ENCODE data around the gene RGS6.

Gene RGS6

DNA sequence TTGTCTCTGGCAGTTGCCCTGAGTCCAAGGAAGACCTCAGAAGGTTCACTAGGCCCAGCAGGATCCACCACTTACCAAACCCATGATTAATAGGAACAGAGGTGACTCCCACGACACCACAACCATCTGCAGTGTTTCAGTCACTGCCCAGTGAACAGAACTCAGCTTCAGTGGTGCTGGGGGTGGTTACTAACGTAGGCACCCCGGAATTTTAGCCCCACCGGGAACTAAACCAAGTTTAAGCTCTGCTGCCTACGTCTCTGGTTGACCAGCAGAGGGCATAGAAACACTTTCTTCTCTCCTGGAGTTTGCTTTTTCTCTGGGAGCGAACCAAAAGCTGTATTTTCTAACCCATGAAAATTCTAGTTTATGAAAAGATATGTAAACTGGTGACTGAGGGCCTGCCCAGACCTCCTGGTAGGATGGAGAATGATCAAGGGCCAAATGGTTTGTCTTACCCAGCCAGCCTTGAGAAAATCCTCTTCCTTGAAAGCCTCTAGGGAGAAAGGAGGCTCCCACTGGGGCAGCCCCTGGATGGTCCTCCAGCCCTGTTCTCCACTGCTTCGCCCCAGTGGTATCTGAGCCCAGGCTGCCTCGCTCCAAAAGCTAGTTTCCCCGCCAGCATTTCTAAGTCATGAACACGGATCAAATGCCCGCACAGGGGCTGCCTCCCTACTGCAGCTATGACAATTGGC, 581.9 kb downstream of the RGS6 start:
- DNase-seq = no peak

DNA sequence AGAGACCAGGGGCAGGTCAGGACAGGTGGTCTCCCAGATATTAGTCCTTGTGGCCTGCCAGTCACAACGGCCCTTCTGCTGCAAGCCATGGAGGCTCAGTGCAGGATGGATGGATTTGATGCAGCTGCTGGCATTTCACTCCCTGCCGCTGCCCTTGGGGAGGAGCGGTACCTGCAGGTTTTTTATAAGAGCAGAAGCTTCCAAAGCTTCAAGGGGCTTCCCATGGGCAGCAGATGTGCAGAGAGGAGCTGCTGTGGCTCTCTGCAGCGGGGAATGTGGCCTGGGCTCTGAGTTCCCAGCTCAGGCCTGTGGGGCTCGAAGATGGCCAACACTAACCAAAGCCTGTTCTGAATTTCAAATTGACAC, 582.4 kb downstream of the RGS6 start:
- DNase-seq = no peak

DNA sequence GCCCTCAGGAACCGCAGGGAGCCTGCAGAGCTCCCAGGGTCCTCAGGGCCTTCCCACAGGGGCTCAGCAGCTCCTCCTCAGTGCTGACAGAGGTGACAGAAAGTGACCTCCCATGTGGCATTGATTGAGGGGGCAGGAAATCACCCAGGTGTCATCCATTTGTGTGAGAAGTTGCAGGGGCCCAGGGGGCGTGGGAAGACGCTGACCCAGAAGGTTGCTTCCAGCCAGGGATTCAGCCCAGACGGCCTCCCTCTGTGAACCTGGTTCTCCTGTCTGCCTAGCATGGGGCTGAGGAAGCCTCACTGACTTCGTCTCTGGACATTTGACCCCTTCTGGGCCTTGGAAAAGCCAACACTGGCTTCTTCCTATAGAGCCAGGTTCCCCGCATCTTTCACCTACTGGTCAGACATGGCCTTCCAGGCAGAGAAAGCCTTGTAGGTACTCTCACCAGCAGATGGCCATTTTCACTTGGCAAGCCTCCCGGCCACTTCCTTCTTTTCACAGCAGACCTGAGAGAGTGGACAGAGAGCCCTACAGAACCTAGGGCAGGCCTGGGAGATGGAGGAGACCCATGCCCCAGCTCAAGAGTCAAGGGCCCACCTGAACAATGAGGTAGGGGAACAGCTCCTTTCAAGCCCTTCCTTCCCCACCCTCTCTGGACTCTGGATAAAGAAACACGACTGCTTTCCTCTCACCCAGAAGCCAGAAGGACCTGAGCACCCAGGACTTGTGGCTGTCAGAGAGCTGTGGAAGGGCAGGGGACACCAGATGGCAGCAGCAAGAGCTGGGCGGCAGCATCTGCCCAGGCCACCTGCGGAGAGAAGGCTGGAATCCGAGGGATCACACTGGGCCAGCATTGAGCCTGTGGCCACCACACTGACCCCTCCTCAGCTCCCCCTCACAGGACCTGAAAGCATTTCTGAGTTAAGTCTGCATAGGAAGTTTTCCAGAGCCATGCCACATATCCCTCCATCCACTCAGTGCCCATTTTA, 583.8 kb downstream of the RGS6 start:
- no peak for DNase-seq

DNA sequence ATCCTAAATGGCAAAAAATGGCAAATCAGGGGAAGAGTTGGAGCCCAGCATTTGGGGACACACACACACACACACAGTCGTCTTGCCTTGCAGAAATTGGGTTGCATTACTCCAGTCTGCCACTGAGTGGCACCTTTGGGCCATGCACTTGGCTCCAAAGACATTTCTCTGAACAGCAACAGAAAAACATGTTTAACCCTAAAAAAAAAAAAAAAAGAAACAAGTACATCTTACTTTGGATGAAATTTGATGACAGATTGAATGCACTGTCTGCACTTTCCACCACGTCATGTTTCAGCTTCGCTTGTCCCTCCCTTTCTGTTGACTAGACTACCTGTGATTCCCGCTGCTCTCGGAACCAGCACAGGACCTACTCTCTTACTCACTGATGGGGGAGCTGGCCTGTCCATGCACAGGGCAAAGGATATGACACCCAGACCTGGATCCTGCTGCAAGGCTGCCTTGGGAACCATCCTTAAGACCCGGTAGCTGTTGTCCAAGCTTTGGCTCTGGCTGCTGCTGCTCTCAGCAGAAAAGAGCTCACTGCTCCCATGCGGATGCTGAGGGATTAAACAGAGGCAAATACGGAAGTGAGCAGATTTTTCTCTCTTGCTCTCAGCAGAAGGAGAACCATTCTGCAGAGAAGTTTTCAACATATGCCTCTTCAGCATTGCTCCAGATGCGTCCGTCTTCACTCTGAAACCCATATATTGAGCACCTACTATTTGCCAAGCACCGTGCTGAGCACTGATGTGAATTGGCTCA, 584.9 kb downstream of the RGS6 start:
- peak; percentile 1 for DNase-seq

DNA sequence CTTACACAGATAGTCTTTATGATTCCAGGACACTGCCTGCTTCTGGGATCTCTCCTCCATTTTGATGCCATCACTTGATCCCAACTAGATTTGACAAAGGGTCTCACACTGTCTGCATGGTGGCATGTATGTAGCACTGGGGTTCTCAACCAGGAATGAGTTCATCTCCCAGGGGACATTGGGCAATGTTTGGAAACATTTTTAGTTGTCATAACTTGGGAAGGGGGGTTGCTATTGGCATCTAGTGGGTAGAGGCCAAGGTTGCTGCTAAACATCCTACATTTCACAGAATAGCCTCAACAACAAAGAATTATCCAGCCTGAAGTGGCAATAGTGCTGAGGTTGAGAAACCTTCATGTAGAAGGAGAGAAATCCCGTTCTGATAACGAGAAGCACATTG, 585.5 kb downstream of the RGS6 start:
- DNase-seq = no peak

DNA sequence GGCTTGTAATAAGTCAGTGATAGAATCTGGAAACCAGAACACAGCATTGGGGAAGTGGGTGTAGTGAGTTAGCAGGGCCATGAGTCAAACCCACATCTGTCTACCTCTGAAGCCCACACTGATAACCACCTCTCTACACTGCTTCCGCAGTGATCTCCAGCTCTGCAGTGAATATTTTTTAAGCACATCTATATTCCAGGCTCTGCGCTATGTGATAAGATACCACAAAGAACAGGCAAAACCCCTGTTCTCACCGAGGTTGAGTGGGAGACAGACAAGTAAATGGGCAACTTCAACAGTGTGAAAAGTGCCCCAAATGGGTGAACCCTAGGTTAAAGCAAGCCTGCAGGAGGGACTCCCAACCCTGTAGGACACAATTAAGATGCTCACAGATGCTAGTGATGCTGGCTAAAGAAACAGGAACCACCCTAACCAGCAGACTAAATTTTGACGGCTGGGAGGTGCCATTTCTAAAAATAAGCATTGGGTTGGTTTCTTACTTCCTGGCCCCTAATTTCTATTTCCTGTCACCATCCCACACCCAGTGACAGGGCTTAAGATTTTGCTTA, 586.7 kb downstream of the RGS6 start:
- DNase-seq = no peak

DNA sequence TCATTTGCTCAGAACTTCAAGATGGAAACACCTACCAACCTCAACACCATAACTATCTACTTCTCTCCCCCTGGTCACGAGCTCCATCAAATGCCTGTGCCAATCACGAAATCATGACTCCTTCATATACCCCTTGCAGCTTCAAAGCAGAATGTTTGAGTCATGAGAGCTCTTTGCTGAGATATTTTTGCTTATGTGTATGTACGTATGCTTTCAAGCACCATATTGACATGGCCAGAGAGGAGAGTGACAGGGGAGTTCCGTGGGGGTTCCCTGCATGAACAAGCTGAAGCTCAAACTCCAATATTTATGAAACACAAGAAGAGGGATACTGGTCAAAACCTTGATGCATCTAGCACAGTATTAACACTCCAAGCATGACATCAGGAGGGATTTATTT, 587.3 kb downstream of the RGS6 start:
- no peak for DNase-seq

DNA sequence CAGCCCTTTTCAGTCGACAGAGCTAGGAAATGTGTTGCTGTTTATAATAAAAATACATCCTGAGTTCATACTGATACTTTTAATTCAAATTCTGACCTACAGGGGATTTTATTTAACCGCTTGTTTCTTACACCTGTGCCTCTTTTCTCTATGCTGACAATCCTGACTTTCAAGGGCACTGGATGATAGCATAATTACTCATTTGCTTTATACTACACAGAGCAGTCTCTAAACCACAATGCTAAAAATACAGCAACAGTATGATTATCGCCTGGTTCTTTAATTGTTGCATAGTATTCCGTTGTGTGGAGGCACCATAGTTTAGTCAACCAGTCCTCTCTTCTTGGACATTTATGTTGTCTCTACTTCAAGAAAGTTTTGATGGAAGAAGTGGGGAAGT, 588.8 kb downstream of the RGS6 start:
- DNase-seq = no peak

DNA sequence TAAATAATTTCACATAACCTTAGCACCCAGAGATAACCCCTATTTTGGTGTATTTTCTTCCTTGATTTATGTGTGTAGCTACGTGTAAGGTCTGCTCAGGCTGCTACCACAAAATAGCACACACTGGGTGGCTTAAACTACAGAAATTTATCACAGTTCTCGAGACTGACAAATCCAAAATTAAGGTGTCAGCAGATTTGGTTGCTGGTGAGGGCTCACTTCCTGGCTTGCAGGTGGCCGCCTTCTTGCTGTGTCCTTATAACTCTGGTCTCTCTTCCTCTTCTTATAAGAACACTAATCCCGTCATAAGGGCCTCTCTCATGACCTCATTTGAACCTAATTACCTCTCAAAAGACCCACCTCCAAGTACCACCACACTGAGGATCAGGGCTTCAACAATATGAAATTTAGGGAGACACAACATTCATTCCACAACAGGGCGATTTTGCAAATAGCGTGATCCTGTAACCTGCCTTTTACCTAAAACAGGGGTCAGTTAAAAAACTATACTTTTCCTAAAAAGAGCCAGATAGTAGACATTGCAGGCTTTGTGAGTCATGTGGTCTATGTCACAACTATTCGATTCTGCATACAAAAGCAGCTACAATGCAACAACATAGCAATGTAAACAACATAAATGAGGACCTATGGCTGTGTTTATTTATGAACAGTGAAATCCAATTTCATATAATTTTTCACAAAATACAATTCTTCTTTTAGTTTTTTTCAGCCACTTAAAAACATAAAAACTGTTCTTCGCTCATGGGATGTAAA, 589.9 kb downstream of the RGS6 start:
- DNase-seq = no peak

DNA sequence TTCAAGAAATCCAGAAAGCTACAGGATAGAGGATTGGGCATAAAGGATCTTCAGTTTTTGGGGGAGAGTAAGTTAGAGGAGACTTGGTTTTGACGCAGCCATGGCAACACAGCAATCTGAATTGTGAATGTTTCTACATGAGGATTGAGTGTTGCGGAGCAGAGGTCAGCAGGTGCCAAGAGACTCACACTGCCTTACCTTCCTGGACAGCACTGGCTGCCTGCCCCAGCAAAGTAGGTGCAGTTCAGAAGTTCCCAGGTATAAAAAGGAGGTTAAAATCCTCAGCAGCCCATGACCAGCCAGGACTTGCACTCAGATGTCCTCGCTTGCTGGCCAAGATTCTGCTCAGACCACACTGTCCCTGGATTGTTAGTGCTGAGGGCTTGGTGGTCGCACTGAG, 590.6 kb downstream of the RGS6 start:
- DNase-seq = no peak

DNA sequence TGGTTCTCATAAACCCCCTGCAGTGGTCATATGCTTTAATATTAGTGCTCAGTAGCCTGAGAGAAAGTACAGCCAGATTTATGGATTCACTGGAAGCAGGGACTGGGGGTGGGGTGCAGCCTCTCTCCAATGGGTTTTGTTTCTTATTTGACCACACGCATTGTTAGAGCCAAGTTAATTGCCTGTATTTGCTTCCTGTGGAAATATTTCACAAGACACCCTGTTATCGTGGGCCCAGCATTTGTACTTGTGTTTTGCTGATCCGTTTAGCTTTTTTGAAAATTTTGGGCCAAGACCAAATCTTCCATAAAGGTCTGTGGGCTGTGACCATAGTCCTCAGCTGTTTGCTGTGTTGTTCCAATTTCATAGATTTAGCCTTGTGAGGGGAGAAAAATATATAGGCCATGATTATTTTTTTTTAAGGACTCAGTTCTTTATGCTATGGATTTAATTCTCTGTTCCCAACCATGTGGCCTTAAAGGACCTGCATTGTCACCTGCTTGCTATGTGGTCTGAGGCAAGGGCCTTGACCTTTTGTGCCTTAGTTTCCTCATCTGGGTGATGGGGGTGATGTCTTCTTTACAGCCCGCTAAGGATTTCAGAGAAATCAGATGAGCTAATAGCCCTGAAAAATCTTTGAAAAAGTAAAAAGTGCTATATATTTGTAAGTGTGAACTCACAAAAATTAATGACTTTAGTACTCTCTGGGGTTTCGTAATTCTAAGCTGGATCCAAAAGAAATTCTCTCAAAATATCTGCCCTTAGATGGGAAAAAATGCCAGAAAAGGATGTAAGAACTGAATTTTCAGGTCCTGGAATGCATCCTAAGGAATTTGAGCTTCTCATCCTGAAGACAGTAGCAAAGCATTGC, 591.4 kb downstream of the RGS6 start:
- DNase-seq = no peak

DNA sequence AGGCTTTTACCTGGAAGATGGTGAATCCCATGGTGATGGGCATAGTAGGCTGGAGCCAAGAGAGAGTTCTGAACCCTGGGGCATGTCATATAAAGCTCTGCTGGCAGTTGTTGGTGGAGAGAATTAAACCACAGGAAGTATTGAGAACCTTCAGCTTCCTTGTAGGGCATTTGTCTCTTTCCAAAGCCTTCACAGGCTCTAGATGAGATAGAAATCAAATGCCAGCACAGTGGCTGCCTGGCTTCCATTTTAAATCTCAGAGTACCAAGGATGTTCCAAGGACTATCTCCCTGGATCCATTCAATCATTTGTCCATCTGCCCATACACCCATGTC, 592.0 kb downstream of the RGS6 start:
- no peak for DNase-seq

DNA sequence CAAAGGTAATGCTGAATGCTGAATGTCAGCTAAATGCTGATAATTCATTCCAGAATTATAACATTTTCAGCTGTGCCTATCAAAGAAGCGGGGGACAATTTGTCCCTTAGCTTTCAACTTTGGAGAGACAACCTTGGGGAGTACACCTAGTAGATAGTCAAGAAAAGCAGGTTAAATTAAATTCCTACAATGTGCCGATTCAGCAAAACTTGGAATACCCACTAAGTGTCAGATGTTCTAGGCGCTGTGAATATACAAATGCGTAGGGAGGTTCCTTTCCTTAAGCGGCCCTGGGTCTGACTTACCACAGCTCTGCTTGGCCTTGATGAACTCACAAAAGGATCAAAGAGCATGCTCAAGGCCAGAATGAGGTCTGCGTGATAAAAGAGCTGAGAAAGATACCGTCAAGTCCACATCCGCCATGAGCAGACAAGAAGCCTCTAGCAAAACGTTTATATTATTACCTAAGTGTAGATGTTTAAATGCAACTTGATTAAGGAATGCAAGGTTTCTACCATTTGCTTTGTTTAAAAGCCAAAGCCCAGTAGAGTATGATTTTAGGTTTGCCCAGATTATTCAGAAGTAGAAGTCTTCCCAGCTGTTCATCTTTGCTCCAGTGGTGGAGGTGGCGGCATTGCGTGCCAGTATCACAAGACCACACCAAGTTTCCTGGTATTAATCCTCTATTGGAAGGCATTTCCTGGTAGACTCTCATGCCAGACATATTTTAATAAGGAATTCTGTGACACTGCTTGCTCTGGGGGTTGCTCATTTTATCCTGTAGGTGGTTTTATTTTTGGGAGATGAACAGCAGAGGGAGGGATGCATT, 593.1 kb downstream of the RGS6 start:
- no peak for DNase-seq

DNA sequence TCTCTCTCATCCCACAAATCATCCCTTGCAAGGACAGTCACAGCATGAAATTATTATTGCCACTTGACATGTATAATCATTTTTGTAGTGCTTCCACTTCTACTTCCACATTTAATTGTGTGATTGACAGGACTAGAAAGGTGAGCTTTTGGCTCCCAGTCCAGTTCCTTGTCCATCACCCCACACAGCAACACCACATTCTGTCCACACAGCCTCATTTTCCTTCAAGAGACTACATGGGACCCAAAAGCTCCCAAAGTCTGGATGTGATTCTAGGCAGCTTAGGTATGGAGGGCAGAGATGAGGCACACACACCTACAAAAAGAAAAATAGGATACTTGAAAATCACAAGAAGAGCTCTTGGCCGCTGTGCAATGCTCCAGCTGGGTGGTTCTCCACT, 595.4 kb downstream of the RGS6 start:
- no peak for DNase-seq

DNA sequence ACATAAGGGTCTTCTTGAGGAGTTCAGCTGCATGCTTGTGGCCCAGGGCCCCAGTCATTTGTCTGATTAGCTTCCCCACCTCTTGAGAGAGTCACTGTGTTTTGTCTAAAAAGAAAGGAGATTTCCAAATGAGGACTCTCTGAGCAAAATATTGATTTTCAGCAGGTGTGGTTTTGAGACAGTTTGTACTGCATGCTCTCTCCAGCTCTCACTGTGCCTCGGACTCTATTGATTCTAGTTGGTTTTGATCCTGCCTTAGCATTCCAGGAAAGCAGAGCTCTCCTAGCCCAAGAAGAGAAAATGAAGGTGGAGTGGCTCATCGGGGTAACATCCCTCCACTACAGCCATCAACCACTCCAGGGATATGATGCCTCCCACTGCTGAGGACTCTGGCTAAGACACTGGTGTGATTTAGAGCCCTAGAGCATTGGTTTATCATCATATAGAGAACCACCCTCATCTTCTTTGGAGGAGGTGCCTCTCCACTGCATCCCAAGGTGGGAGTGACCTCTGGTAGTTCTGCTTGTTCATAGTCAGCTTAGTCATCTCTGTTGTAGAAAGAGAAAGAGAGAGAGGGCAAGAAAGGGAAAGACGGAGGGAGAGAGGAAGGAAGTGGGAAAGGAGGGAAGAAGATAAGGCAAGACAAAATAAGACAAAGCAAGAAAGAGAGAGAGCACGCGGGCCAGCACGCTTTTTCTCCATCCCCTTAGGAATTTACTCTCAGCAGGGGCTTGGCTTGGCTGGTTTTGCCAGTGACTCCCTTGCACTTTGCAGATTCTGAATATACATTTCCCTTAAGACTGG, 596.0 kb downstream of the RGS6 start:
- DNase-seq = no peak

DNA sequence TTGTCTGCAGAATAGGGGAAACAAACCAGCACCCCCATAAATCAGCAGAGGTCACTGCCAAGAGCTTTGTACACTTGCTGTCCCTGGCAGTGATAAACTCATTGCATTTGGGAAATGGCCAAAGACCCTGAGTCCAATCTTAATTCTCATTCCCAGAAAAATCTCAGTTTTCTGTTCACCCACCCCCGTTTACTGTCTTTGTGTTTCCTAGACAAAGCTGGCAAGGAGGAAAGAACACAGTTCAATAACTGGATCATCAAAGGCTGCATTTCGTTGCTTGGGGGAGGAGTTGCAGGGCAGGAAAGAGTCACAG, 596.6 kb downstream of the RGS6 start:
- DNase-seq = no peak

DNA sequence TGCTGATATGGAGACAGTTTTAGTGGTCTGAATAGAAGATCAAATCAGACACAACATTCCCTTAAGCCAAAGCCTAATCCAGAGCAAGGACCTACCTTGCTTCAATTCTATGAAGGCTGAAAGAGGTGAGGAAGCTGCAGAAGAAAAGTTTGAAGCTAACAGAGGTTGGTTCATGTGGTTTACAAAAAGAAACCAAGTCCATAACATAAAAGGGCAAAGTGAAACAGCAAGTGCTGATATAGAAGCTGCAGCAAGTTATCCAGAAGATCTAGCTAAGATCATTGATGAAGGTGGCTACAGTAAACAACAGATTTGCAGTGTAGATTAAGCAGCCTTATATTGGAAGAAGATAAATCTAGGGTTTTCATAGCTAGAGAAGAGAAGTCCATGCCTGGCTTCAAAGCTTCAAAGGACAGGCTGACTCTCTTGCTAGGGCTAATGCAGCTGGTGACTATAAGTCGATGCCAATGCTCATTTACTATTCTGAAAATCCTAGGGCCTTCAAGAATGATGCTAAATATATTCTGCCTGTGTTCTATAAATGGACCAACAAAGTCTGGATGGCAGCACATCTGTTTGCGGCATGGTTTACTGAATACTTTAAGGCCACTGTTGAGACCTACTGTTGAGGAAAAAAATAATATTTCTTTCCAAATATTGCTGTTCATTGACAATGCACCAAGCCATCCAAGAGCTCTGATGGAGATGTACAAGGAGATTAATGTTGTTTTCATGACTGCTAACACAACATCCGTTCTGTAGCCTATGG, 600.6 kb downstream of the RGS6 start:
- no peak for DNase-seq

DNA sequence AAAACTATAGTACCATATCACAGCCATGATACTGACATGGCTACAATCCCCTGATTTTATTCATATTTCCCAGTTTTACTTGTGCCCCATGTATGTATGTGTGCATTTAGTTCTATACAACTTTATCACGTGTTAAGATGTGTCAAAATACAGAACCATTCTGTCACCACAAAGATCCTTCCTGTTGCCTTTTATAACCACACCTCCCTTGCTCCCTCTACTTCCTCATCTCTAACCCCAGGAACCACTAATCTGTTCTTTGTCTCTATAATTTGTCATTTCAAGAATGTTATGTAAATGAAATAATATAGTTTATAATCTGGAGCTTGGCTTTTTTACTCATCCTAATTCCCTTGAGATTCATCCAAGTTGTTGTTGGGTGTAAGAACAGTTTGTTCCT, 603.3 kb downstream of the RGS6 start:
- no peak for DNase-seq

DNA sequence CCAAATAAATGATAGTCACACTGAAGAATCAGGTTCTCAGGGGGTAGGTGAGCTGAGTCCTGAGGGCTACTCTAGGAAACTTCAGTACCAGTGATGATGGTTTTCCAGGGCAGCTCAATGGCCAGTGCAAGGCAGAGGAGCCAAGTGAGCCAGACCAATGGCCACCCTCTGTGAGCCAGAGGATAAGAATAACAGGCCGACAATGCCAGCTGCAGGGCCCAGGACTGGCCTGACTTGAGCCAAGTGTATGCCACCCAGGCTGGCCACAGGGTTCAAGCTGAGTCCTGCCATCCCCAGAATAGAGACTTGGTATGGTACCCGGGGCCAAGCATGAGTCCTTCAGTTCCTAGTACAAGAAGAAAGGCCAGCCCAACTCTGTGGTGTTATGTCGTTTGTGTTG, 606.2 kb downstream of the RGS6 start:
- DNase-seq = no peak

Data from NCI-H446 treated with DMSO at 0.1 percent for 48 hours (cell line).